ENCODE measurements around the gene ZSCAN20. TPM values are rescaled to one million over a fixed set of nuclear protein-coding genes. Genes with fewer than 3 reads are reported as not detected.

Gene ZSCAN20
- total RNA-seq, 4 donors from 2014 or later = 3.7 to 5.7 (median 4.7) TPM

- Histone ChIP-seq H3K9me3 (no peaks in the 10 kb centered on the region), H3K36me3 (no peaks in the 10 kb centered on the region), H3K4me1 (peaks cover 5 to 33% (median 15%) of the 10 kb centered on the region in 4 donors), H3K27ac (no peak overlapping the region), H3K27me3 (no peaks in the 10 kb centered on the region), H3K4me3 (no peak overlapping the region)
- WGBS, 2 donors (ENCODE audit: low coverage in 1 of 2) = 85 to 92% methylated on average over 3 of the region's 3 CpGs
- in situ Hi-C loops (cut with MboI; ENCODE audit: low pct_ligation_motif_present in 1 of 4, low pct_unique_long_range_greater_than_20kb in 1 of 4, low sequenced_read_pairs in 3 of 4) (loop anchor here in 3 of 4 donors (10.0 to 25.0 kb wide), 3 partner anchors 107 to 182 kb away; no protein-coding TSS in a partner anchor), intact Hi-C loops (cut with DNase I; ENCODE audit: low total_unique reads) (loop anchor here (10.0 kb wide), 1 partner anchor 174 kb away; no protein-coding TSS in a partner anchor)
- DNase-seq = no peak
- no peak for TF ChIP-seq POLR2A (IDR thresholded peaks at IDR 0.05)
- no peak for TF ChIP-seq POLR2AphosphoS5 (IDR thresholded peaks at IDR 0.05)
- TF ChIP-seq EP300 (IDR thresholded peaks at IDR 0.05; ENCODE audit: low read depth) = no peak
- TF ChIP-seq CTCF (IDR thresholded peaks at IDR 0.05) = no peak
Measured at GRCh38 chr1:33468967-33469366, 3.5 kb upstream of the ZSCAN20 start.

- intact Hi-C loops (cut with DNase I; ENCODE audit: low total_unique reads) (loop anchor here (10.0 kb wide), 1 partner anchor 175 kb away; no protein-coding TSS in a partner anchor), in situ Hi-C loops (cut with MboI; ENCODE audit: low pct_ligation_motif_present in 1 of 4, low pct_unique_long_range_greater_than_20kb in 1 of 4, low sequenced_read_pairs in 3 of 4) (loop anchor here in 3 of 4 donors (10.0 to 25.0 kb wide), 3 partner anchors 107 to 182 kb away; no protein-coding TSS in a partner anchor)
- peaks cover 5 to 33% (median 15%) of the 10 kb centered on the region in 4 donors for H3K4me1 ChIP-seq
- peak overlapping the region in 2 of 4 donors; percentile 69 to 80 for H3K27ac ChIP-seq
- no peaks in the 10 kb centered on the region for H3K36me3 ChIP-seq
- WGBS, 2 donors (ENCODE audit: low coverage in 1 of 2) = 90 to 96% methylated on average over 2 of the region's 2 CpGs
- no peak overlapping the region for H3K4me3 ChIP-seq
- TF ChIP-seq POLR2A (IDR thresholded peaks at IDR 0.05) = no peak
- no peak for TF ChIP-seq CTCF (IDR thresholded peaks at IDR 0.05)
- TF ChIP-seq POLR2AphosphoS5 (IDR thresholded peaks at IDR 0.05) = no peak
- TF ChIP-seq EP300 (IDR thresholded peaks at IDR 0.05; ENCODE audit: low read depth) = no peak
- H3K9me3 ChIP-seq = no peaks in the 10 kb centered on the region
- no peak for DNase-seq
- no peaks in the 10 kb centered on the region for H3K27me3 ChIP-seq
Measured at GRCh38 chr1:33469691-33470090, 2.8 kb upstream of the ZSCAN20 start.

GRCh38 chr1:33470495-33471012, 1.9 kb upstream of the ZSCAN20 start:
- Histone ChIP-seq H3K9me3 (no peaks in the 10 kb centered on the region), H3K4me3 (no peak overlapping the region), H3K36me3 (no peaks in the 10 kb centered on the region), H3K27ac (peak overlapping the region; percentile 69 to 85 (median 81)), H3K4me1 (peaks cover 5 to 33% (median 15%) of the 10 kb centered on the region in 4 donors), H3K27me3 (no peaks in the 10 kb centered on the region)
- 2 to 20% methylated on average over 3 to 11 of the region's 11 CpGs for WGBS, 2 donors (ENCODE audit: low coverage in 1 of 2)
- in situ Hi-C loops (cut with MboI; ENCODE audit: low pct_ligation_motif_present in 1 of 4, low pct_unique_long_range_greater_than_20kb in 1 of 4, low sequenced_read_pairs in 3 of 4) = loop anchor here in 2 of 4 donors (10.0 to 25.0 kb wide), 3 partner anchors 108 to 183 kb away; no protein-coding TSS in a partner anchor
- intact Hi-C loops (cut with DNase I; ENCODE audit: low total_unique reads) = no loop called here
- TF ChIP-seq CTCF (IDR thresholded peaks at IDR 0.05) = peak; percentile 68 to 78 (median 73)
- TF ChIP-seq POLR2A (IDR thresholded peaks at IDR 0.05) = no peak
- peak in 1 of 3 donors; percentile 13 for TF ChIP-seq POLR2AphosphoS5 (IDR thresholded peaks at IDR 0.05)
- TF ChIP-seq EP300 (IDR thresholded peaks at IDR 0.05; ENCODE audit: low read depth) = no peak
- peak; percentile 76 for DNase-seq

- Histone ChIP-seq H3K4me1 (peaks cover 5 to 31% (median 15%) of the 10 kb centered on the region in 4 donors), H3K9me3 (no peaks in the 10 kb centered on the region), H3K27me3 (no peaks in the 10 kb centered on the region), H3K4me3 (no peak overlapping the region), H3K36me3 (no peaks in the 10 kb centered on the region), H3K27ac (peak overlapping the region; percentile 69 to 85 (median 81))
- DNase-seq = no peak
- in situ Hi-C loops (cut with MboI; ENCODE audit: low pct_ligation_motif_present in 1 of 4, low pct_unique_long_range_greater_than_20kb in 1 of 4, low sequenced_read_pairs in 3 of 4) (loop anchor here in 2 of 4 donors (10.0 to 25.0 kb wide), 3 partner anchors 109 to 184 kb away; no protein-coding TSS in a partner anchor), intact Hi-C loops (cut with DNase I; ENCODE audit: low total_unique reads) (no loop called here)
- WGBS, 2 donors (ENCODE audit: low coverage in 1 of 2) = 90 to 95% methylated on average over 4 of the region's 4 CpGs
- no peak for TF ChIP-seq POLR2AphosphoS5 (IDR thresholded peaks at IDR 0.05)
- no peak for TF ChIP-seq CTCF (IDR thresholded peaks at IDR 0.05)
- no peak for TF ChIP-seq POLR2A (IDR thresholded peaks at IDR 0.05)
- no peak for TF ChIP-seq EP300 (IDR thresholded peaks at IDR 0.05; ENCODE audit: low read depth)
Measured at GRCh38 chr1:33471416-33471815, 1.0 kb upstream of the ZSCAN20 start.

Measured in transverse colon (tissue), 4 donors.